Measurements from ENCODE around the gene SERAC1.
A peak's percentile ranks its signal among the peaks of the same experiment; 100 is the strongest.
"Not testable (repeated sequence)": the region's sequence is repeated elsewhere in the genome, so short reads cannot be mapped to it uniquely, and the experiment has no call there.

The SERAC1 gene

DNA sequence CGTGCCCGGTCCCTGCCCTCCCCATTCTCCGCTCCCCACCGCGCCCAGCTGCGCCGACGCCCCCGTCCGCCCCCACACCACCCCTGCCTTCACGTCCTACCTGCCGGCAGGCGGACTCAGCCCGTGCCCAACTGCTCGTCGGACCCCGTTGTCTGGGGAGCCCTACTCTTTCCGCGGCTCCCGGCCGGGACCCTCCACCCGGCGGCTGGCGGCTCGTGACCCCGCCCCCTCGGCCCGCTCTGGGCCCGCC, at the start of gene SERAC1:
TSS of gene SERAC1 (minus strand) at position 223 of the 250 bp plus-strand sequence. CDS start 9,899 bp downstream, outside the sequence.
- no peak for DNase-seq (ENCODE audit: low read depth in 2 of 2)

DNA sequence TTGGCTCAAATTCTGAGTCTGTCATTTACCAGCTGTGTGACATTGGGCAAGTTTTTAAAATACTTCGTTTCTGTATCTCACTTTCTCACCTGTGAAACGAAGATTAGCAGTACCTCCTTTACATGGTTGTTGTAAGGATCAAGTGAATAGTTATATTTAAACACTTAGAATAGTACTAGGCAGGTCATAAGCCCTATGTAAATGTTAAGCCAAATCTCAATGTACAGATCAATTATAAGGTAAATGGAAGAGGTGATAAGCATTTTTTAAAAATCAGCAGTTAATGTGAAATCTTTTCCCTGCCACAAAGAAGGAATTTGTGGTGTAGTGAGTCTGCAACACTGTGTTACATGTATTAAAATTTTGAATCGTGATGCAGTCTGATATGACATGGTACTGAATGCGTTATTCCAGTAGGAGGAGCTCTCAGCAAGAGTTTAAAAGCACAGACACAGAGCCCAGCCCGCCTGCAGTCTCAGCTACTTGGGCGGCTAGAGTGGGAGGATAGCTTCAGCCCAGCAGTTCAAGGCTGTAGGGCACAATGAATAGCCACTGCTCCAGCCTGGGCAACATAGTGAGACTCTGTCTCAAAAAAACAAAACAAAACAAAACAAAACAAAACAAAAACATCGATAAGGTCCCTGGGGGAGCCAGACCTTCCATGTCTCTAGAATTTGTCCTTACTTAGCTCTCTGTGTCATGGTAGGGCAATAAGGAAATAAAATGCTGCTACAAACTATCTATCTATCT, 46.0 kb upstream of the SERAC1 start:
- DNase-seq (ENCODE audit: low read depth in 2 of 2), result peak in 1 of 2 donors; percentile 30

DNA sequence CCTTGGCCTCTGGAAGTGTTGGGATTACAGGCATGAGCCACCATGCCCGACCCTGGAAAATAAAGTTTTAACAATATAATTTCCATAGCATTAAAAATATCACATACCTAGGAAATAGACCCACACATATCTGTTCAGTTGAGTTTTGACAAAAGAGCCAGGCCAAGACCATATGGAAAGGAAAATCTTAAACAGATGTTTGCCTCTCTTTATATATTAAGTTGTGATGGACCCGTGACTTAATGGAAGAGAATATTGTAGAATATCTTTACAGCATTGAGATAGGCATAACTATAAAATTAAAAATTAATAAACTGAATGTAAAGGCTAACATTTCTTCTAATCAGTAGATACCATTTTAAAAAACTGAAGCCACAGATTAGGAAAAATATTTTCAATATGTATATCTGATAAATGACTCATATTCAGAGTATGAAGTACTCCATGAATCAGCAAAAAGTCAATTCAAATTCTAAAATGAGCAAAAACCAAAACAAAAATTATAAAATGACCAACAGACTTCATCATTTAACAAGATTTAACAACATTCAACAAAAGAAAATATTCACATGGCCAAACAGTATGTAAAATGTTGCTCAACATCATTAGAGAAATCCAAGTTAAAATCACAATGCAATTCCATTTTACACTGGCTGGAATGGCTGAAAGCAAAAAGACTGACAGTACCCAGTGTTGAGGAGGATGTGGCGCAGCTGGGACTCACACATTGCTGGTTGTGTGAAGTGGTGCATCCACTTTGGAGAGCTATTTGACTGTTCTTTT, 43.4 kb upstream of the SERAC1 start:
- DNase-seq (ENCODE audit: low read depth in 2 of 2), result no peak

DNA sequence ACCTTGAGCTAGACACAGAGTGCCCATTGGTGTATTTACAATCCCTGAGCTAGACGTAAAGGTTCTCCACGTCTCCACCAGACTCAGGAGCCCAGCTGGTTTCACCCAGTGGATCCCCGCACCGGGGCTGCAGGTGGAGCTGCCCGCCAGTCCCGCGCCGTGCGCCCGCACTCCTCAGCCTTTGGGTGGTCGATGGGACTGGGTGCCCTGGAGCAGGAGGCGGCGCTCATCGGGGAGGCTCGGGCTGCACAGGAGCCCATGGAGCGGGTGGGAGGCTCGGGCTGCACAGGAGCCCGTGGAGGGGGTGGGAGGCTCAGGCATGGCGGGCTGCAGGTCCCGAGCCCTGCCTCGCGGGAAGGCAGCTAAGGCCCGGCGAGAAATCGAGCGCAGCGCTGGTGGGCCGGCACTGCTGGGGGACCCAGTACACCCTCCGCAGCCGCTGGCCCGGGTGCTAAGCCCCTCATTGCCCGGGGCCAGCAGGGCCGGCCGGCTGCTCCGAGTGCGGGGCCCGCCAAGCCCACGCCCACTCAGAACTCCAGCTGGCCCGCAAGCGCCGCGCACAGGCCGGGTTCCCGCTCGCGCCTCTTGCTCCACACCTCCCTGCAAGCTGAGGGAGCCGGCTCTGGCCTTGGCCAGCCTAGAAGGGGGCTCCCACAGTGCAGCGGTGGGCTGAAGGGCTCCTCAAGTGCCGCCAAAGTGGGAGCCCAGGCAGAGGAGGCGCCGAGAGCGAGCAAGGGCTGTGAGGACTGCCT, 41.7 kb upstream of the SERAC1 start:
- not testable (repeated sequence) for DNase-seq (ENCODE audit: low read depth in 2 of 2)

- DNase-seq (ENCODE audit: low read depth in 2 of 2), result not testable (repeated sequence)
These were observed 40.4 kb upstream of the SERAC1 start for GRCh38 chr6:158208226-158209030.

DNA sequence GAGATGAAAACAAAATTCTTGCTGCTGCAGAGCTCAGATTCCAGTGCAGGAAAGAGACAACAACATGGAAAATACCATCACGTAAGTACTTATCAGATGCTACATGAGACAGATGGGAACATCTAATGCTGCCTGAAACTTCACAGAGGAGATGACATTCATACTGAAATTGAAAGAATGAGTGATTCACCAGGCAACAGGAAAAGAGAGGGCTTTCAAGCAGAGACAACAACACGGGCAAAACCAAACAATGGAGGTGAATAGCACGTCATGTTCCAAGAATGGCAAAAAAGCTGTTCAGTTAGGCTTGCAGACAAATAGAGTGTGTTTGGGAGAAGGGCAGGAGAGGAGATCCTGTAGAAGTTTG, 39.3 kb upstream of the SERAC1 start:
- DNase-seq (ENCODE audit: low read depth in 2 of 2), result no peak

- DNase-seq (ENCODE audit: low read depth in 2 of 2), result no peak
These were observed 38.8 kb upstream of the SERAC1 start for GRCh38 chr6:158206740-158207421.

- DNase-seq (ENCODE audit: low read depth in 2 of 2), result no peak
These were observed 37.3 kb upstream of the SERAC1 start for GRCh38 chr6:158205169-158205944.

DNA sequence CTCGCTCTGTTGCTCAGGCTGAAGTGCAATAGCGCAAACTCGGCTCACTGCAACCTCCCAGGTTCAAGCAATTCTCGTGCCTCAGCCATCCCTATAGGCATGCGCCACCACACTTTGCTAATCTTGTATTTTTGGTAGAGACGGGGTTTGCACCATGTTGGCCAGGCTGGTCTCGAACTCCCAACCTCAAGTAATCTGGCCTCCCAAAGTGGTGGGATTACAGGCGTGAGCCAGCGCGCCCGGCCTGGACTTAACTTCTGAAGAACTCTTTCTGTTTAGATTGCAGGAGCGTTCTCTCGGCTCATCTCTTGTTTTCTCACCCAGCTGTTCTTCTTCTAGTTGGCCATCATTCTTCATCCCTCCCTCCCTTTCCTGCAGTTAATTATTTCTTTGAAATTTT, 30.4 kb upstream of the SERAC1 start:
- DNase-seq (ENCODE audit: low read depth in 2 of 2), result no peak

DNA sequence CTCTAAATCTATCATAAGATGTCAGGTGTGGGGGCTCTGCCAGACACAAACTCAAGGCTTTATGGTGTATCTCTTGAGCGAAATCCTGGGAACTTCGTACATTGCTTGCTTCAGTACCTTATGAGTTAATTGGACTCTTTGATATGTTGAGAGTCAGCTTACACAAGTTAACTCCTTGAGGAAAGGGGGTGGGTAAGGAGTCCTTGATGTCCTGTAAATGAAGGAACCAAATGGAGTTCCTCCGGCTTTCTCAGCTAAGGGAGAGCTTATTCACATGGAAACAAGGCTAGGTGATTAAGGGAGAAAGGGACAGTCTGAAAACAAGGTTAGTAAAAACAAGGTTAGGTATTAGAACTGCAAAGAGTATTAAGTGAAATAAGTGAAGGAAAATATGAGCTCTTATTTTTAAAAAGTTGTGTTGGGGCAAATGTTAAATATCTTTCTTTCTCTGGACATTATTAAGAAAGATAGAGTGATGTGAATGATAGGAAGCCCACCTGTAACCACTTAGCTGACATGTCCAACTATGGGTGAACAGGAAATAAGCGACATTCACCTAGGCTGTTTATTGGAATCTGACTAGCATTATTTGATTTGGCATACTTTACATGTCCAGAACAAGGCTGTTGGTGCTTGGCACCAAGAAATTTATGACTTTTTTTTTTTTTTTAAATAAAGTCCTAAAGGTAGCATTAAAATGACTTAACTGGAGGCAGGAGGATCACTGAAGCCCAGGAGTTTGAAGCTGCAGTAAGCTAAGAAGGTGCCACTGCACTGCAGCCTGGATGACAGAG, 26.6 kb upstream of the SERAC1 start:
- DNase-seq (ENCODE audit: low read depth in 2 of 2), result no peak

DNA sequence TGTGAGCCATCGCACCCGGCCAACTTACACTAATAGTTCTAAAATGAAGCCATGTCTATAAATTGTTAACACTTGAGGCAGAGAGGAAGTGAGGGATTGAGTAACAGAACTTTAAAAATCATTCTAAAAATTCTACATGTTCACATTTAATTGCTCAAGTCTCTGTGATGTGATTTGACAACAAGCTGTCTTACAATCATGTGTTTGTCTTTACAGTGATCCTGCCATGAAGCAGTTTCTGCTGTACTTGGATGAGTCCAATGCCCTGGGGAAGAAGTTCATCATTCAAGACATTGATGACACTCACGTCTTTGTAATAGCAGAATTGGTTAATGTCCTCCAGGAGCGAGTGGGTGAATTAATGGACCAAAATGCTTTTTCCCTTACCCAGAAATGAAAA, 23.7 kb upstream of the SERAC1 start:
- DNase-seq (ENCODE audit: low read depth in 2 of 2), result no peak

DNA sequence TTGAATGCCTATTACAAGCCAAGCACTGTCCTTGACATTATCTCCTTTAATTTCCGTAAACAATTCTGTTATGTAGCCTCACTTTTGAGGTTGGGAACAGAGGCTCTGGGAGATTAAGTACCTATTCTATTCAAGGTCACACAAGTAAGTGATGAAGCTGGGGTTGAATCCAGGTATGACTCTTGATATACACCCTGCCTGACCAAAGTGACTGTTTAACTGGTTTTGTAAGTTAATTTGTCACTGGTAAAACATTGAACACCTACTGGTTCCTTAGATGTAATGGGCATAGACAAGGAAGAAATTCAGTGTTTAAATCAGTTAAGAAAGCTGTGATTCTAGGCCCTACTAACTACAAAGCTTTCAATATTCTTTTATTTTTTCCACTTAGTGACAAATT, 23.0 kb upstream of the SERAC1 start:
- DNase-seq (ENCODE audit: low read depth in 2 of 2), result no peak

- DNase-seq (ENCODE audit: low read depth in 2 of 2), result no peak
These were observed 20.5 kb upstream of the SERAC1 start for GRCh38 chr6:158188591-158188990.

- DNase-seq (ENCODE audit: low read depth in 2 of 2), result no peak
These were observed 17.8 kb upstream of the SERAC1 start for GRCh38 chr6:158185729-158186456.

- DNase-seq (ENCODE audit: low read depth in 2 of 2), result no peak
These were observed 16.5 kb upstream of the SERAC1 start for GRCh38 chr6:158184608-158185007.

GRCh38 chr6:158183174-158183972, 15.3 kb upstream of the SERAC1 start:
- DNase-seq (ENCODE audit: low read depth in 2 of 2), result not testable (repeated sequence)

- not testable (repeated sequence) for DNase-seq (ENCODE audit: low read depth in 2 of 2)
These were observed 9.7 kb upstream of the SERAC1 start for GRCh38 chr6:158177712-158178111.

DNA sequence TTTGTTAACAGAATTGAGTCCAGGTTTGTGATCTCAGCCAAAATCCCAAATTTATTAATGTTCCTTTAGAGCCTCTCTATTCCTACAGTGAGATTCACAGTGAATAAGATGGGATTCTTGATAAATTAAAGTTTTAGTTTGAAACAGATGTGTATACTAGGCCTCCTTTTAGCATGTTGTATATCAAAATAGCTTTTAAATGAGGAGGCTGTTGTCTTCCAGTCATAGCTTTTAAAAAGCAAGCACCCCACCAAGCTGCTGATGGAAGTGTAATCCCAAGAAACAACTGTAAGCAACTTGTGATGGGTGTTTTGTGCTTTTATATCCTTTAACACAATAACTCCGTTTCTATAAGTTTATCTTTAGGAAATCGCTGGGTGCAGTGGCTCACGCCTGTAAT, 7.0 kb upstream of the SERAC1 start:
- no peak for DNase-seq (ENCODE audit: low read depth in 2 of 2)
